ENCODE results near the gene UQCR10.

DNA sequence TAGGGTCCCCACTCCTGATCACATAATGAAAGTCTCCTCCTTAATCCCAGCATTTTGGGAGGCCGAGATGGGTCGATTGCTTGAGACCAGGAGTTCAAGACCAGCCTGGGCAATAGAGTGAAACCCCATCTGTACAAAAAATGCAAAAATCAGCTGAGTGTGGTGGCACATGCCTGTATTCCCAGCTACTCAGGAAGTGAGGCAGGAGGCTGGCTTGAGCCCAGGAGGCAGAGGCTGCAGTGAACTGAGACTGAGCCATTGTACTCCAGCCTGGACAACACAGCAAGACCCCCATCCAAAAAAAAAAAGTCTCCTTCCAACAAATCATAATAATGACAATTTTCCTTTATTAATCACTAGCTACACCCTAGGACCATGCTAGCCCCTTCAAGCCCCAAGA is 15.5 kb upstream of the UQCR10 start:
- TF ChIP-seq, protein P1, sequence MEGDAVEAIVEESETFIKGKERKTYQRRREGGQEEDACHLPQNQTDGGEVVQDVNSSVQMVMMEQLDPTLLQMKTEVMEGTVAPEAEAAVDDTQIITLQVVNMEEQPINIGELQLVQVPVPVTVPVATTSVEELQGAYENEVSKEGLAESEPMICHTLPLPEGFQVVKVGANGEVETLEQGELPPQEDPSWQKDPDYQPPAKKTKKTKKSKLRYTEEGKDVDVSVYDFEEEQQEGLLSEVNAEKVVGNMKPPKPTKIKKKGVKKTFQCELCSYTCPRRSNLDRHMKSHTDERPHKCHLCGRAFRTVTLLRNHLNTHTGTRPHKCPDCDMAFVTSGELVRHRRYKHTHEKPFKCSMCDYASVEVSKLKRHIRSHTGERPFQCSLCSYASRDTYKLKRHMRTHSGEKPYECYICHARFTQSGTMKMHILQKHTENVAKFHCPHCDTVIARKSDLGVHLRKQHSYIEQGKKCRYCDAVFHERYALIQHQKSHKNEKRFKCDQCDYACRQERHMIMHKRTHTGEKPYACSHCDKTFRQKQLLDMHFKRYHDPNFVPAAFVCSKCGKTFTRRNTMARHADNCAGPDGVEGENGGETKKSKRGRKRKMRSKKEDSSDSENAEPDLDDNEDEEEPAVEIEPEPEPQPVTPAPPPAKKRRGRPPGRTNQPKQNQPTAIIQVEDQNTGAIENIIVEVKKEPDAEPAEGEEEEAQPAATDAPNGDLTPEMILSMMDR (conservative IDR thresholded peaks at IDR 0.05 in 1 of 2, IDR thresholded peaks at IDR 0.05 in 1 of 2; ENCODE audit: extremely low read depth in 1 of 2, insufficient read depth in 1 of 2, low read depth in 1 of 2, low read length in 2 of 2): no peak
- TF ChIP-seq EZH2 (IDR thresholded peaks at IDR 0.05; ENCODE audit: borderline replicate concordance, low read length): no peak
